ENCODE results near the gene CYTH2. TPM values are rescaled to one million over a fixed set of nuclear protein-coding genes. Genes with fewer than 3 reads are reported as not detected.

The CYTH2 gene
- total RNA-seq, 4 donors from 2014 or later, result 40.1 to 50.7 (median 48.4) TPM

DNA sequence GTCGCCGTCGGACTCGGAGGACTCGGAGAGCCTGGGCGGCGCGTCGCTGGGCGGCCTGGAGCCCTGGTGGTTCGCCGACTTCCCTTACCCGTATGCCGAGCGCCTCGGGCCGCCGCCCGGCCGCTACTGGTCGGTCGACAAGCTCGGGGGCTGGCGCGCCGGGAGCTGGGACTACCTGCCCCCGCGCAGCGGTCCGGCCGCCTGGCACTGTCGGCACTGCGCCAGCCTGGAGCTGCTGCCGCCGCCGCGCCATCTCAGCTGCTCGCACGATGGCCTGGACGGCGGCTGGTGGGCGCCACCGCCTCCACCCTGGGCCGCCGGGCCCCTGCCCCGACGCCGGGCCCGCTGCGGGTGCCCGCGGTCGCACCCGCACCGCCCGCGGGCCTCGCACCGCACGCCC lies 25.9 kb upstream of the CYTH2 start:
- no CpG with 5 or more reads among the region's 60 CpGs for WGBS
- peaks cover 5 to 19% (median 12%) of the 10 kb centered on the region in 4 donors for H3K36me3 ChIP-seq
- intact Hi-C loops (cut with DNase I), result no loop called here

DNA sequence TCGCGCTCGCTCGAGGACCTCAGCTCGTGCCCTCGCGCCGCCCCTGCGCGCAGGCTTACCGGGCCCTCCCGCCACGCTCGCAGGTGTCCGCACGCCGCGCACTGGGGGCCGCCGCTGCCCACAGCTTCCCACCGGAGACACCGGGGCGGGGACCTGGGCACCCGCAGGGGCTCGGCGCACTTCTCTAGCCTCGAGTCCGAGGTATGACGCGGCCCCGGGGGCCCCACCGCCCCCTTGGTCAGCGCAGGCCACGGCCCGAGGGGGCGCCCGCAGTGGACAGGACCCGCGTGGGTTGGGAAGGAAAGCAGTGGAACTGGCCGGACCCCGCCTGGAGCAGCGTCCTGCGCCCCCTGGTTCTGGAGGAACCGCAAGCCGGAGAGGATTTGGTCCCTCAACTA lies 25.4 kb upstream of the CYTH2 start:
- no peak for DNase-seq (ENCODE audit: extremely low spot score)
- H3K27me3 ChIP-seq, result peaks cover 4 to 54% (median 24%) of the 10 kb centered on the region in 4 donors
- WGBS, result 19% methylated on average over 11 of the region's 45 CpGs
- H3K9me3 ChIP-seq, result no peaks in the 10 kb centered on the region
- peaks cover 7 to 24% (median 17%) of the 10 kb centered on the region in 4 donors for H3K36me3 ChIP-seq
- intact Hi-C loops (cut with DNase I), result no loop called here
- no peak overlapping the region for H3K27ac ChIP-seq (replicated peaks in 1 of 4)
- no peak for TF ChIP-seq POLR2AphosphoS5 (IDR thresholded peaks at IDR 0.05)
- TF ChIP-seq EP300 (IDR thresholded peaks at IDR 0.05), result no peak
- TF ChIP-seq POLR2A (IDR thresholded peaks at IDR 0.05; ENCODE audit: low read depth), result no peak
- TF ChIP-seq, protein P1, sequence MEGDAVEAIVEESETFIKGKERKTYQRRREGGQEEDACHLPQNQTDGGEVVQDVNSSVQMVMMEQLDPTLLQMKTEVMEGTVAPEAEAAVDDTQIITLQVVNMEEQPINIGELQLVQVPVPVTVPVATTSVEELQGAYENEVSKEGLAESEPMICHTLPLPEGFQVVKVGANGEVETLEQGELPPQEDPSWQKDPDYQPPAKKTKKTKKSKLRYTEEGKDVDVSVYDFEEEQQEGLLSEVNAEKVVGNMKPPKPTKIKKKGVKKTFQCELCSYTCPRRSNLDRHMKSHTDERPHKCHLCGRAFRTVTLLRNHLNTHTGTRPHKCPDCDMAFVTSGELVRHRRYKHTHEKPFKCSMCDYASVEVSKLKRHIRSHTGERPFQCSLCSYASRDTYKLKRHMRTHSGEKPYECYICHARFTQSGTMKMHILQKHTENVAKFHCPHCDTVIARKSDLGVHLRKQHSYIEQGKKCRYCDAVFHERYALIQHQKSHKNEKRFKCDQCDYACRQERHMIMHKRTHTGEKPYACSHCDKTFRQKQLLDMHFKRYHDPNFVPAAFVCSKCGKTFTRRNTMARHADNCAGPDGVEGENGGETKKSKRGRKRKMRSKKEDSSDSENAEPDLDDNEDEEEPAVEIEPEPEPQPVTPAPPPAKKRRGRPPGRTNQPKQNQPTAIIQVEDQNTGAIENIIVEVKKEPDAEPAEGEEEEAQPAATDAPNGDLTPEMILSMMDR (IDR thresholded peaks at IDR 0.05), result no peak
- H3K4me3 ChIP-seq, result peak overlapping the region; percentile 85 to 96 (median 89)
- peaks cover 22 to 38% (median 31%) of the 10 kb centered on the region in 4 donors for H3K4me1 ChIP-seq

More for the DNA sequence above, 25.9 kb upstream of the CYTH2 start:
- H3K4me1 ChIP-seq, result peaks cover 22 to 38% (median 31%) of the 10 kb centered on the region in 4 donors
- DNase-seq (ENCODE audit: extremely low spot score), result no peak
- no peak for TF ChIP-seq POLR2A (IDR thresholded peaks at IDR 0.05; ENCODE audit: low read depth)
- TF ChIP-seq, protein P1 (IDR thresholded peaks at IDR 0.05), result no peak
- TF ChIP-seq POLR2AphosphoS5 (IDR thresholded peaks at IDR 0.05), result no peak
- no peak for TF ChIP-seq EP300 (IDR thresholded peaks at IDR 0.05)
- H3K4me3 ChIP-seq, result peak overlapping the region; percentile 85 to 96 (median 89)
- H3K27ac ChIP-seq (replicated peaks in 1 of 4), result no peak overlapping the region
- no peaks in the 10 kb centered on the region for H3K9me3 ChIP-seq
- H3K27me3 ChIP-seq, result peaks cover 4 to 59% (median 24%) of the 10 kb centered on the region in 4 donors

DNA sequence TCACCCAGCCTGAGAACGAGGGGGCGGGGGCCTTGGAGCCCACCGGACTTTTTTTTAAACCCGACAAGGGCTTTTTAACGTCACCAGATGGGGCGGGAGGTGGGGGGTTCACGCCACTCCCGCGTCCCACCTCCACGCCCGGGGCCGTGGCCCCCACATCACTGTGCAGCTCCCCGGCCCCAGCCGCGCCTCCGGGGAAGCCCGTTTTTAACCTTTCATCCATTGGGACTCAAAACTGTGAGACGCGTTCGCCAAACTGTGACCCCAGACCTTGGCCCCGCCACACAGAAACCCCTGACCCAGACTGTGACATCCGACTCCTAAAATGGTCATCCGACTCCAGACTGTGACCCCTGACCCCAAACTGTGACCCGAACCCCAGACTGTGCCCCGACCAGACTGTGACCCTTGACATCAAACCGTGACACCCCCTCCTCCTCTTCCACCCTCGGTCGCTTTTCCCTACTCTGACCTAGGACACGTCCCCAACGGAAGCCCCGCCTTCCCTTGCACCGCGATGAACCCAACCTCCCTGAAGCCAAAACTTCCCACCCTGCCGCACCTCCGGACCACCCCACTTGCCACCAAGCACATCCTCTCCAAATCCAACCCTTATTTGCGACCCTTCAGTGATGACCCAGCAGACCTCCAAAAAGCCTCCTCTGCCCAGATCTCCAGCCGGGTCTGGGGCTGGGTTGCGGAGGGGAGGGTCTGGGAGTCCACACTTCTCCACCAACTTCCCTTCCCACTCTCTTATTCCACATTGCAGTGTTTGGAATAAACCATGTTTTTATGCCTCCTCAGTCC lies 24.8 kb upstream of the CYTH2 start:
- peaks cover 4 to 50% (median 24%) of the 10 kb centered on the region in 4 donors for H3K27me3 ChIP-seq
- WGBS, result 17% methylated on average over 33 of the region's 38 CpGs
- H3K9me3 ChIP-seq, result no peaks in the 10 kb centered on the region
- H3K36me3 ChIP-seq, result peaks cover 10 to 30% (median 23%) of the 10 kb centered on the region in 4 donors
- TF ChIP-seq EP300 (IDR thresholded peaks at IDR 0.05), result no peak
- TF ChIP-seq POLR2A (IDR thresholded peaks at IDR 0.05; ENCODE audit: low read depth), result no peak
- TF ChIP-seq, protein P1 (IDR thresholded peaks at IDR 0.05), result no peak
- TF ChIP-seq POLR2AphosphoS5 (IDR thresholded peaks at IDR 0.05), result no peak
- H3K4me3 ChIP-seq, result peak overlapping the region; percentile 85 to 96 (median 89)
- peaks cover 22 to 38% (median 31%) of the 10 kb centered on the region in 4 donors for H3K4me1 ChIP-seq
- no peak for DNase-seq (ENCODE audit: extremely low spot score)
- intact Hi-C loops (cut with DNase I), result no loop called here
- peak overlapping the region; percentile 80 to 91 (median 86) for H3K27ac ChIP-seq (replicated peaks in 1 of 4)

DNA sequence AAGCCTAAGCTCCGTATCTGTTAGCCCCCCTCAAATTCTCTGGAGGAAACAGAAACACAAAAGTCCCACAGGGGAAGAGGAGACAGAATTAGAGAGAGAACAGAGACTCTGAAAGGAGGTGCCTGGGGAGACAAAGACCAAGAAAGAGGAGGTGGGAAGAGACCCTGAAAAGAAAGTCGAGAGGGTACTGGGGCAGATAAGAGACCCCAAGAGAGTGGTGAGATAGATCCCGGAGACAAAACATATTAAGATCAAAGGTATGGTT lies 24.3 kb upstream of the CYTH2 start:
- TF ChIP-seq POLR2A (IDR thresholded peaks at IDR 0.05; ENCODE audit: low read depth) (no peak), EP300 (IDR thresholded peaks at IDR 0.05) (no peak), POLR2AphosphoS5 (IDR thresholded peaks at IDR 0.05) (no peak)
- TF ChIP-seq, protein P1 (IDR thresholded peaks at IDR 0.05), result no peak
- Histone ChIP-seq H3K27me3 (peaks cover 4 to 45% (median 24%) of the 10 kb centered on the region in 4 donors), H3K4me3 (peak overlapping the region; percentile 85 to 96 (median 89)), H3K36me3 (peaks cover 16 to 35% (median 28%) of the 10 kb centered on the region in 4 donors), H3K4me1 (peaks cover 22 to 38% (median 31%) of the 10 kb centered on the region in 4 donors), H3K9me3 (no peaks in the 10 kb centered on the region), H3K27ac (replicated peaks in 1 of 4) (peak overlapping the region; percentile 80 to 91 (median 86))
- 32% methylated on average over 3 of the region's 3 CpGs for WGBS
- DNase-seq (ENCODE audit: extremely low spot score), result no peak
- intact Hi-C loops (cut with DNase I), result no loop called here
